HEK293 (cell line): ENCODE data around the gene SNX19.

ENCODE experiments used
- CTCF ChIA-PET: fragments of 350-600 bp; formaldehyde crosslinking; extraction: SDS; loops from one replicate; lab custom pipeline; 2021; ENCODE audit warnings: antibody characterized with exemption; lab: Yijun Ruan, JAX
- POLR2A ChIA-PET: fragments of 300-600 bp; formaldehyde crosslinking; extraction: SDS; loops from one replicate; lab custom pipeline; 2020; ENCODE audit warnings: antibody characterized with exemption, inconsistent platforms; lab: Yijun Ruan, JAX
- H3K27ac ChIP-seq: fragments of 200-500 bp; sonication (Bioruptor generic); 2 replicates; pipeline ENCODE4 v1.5.1; 2014; ENCODE audit warnings: low read depth, low read length, control low read depth, inconsistent platforms; ENCODE audit errors: extremely low read depth
- H3K36me3 ChIP-seq, 2 experiments: fragments of 200-500 bp in 1 of 2; sonication (Bioruptor generic) in 1 of 2; 1 replicate in 1 of 2; 2 replicates in 1 of 2; pipeline ENCODE4 v1.5.1; 2014 to 2017; ENCODE audit warnings: inconsistent platforms in 2 of 2, low read length in 2 of 2; ENCODE audit not compliant: control insufficient read depth in 2 of 2, insufficient read depth in 1 of 2
- H3K4me1 ChIP-seq: fragments of 200-500 bp; sonication (Bioruptor generic); 2 replicates; pipeline ENCODE4 v1.5.1; 2014; ENCODE audit warnings: mild to moderate bottlenecking, low read length, inconsistent platforms; ENCODE audit not compliant: control insufficient read depth, insufficient read depth
- H3K4me3 ChIP-seq: 2 replicates; pipeline ENCODE4 v1.5.1; 2011; ENCODE audit warnings: low read depth, mild to moderate bottlenecking, control low read depth, low read length, moderate library complexity
- H3K9me3 ChIP-seq: fragments of 200-500 bp; sonication (Bioruptor generic); 2 replicates; pipeline ENCODE4 v1.5.1; 2014; ENCODE audit warnings: low read depth, low read length, inconsistent platforms; ENCODE audit not compliant: control insufficient read depth, insufficient read depth
- GLIS1 ChIP-seq: fragments of 450-650 bp; formaldehyde crosslinking; IDR thresholded peaks from 2 replicates; pipeline ENCODE4 v1.5.1; 2016; ENCODE audit warnings: missing biosample characterization, missing genetic modification characterization
- HOXC10 ChIP-seq: sonication (generic); formaldehyde crosslinking; IDR thresholded peaks from 2 replicates; pipeline ENCODE4 v1.8.1; 2023; ENCODE audit warnings: mild to moderate bottlenecking, missing genetic modification reagents
- KLF1 ChIP-seq: fragments of 450-650 bp; formaldehyde crosslinking; IDR thresholded peaks from 2 replicates; pipeline ENCODE4 v1.5.1; 2016; ENCODE audit warnings: missing biosample characterization, missing genetic modification characterization
- OVOL3 ChIP-seq: fragments of 450-650 bp; formaldehyde crosslinking; IDR thresholded peaks from 2 replicates; pipeline ENCODE4 v1.5.1; 2016; ENCODE audit warnings: missing biosample characterization, missing genetic modification characterization
- PRDM6 ChIP-seq: fragments of 450-650 bp; formaldehyde crosslinking; IDR thresholded peaks from 2 replicates; pipeline ENCODE4 v1.5.1; 2017; ENCODE audit warnings: missing biosample characterization, missing genetic modification characterization
- ZBTB21 ChIP-seq: fragments of 450-650 bp; formaldehyde crosslinking; IDR thresholded peaks from 2 replicates; pipeline ENCODE4 v1.5.1; 2017; ENCODE audit warnings: missing biosample characterization, missing genetic modification characterization
- ZEB2 ChIP-seq: fragments of 450-650 bp; formaldehyde crosslinking; IDR thresholded peaks from 2 replicates; pipeline ENCODE4 v1.5.1; 2016; ENCODE audit warnings: missing biosample characterization, missing genetic modification characterization
- ZFP3 ChIP-seq: fragments of 450-650 bp; formaldehyde crosslinking; IDR thresholded peaks from 2 replicates; pipeline ENCODE4 v1.5.1; 2016; ENCODE audit warnings: low read depth, missing biosample characterization, missing genetic modification characterization
- ZNF114 ChIP-seq: fragments of 450-650 bp; formaldehyde crosslinking; IDR thresholded peaks from 2 replicates; pipeline ENCODE4 v1.5.0; 2017; ENCODE audit warnings: missing biosample characterization, missing genetic modification characterization
- ZNF140 ChIP-seq: fragments of 450-650 bp; formaldehyde crosslinking; IDR thresholded peaks from 2 replicates; pipeline ENCODE4 v1.5.1; 2016; ENCODE audit warnings: missing biosample characterization, missing genetic modification characterization
- ZNF146 ChIP-seq: fragments of 450-650 bp; formaldehyde crosslinking; IDR thresholded peaks from 2 replicates; pipeline ENCODE4 v1.5.1; 2016; ENCODE audit warnings: missing biosample characterization, missing genetic modification characterization
- ZNF19 ChIP-seq: fragments of 450-650 bp; formaldehyde crosslinking; IDR thresholded peaks from 2 replicates; pipeline ENCODE4; 2016; ENCODE audit warnings: missing biosample characterization, missing genetic modification characterization, low read depth
- ZNF223 ChIP-seq: fragments of 450-650 bp; formaldehyde crosslinking; IDR thresholded peaks from 2 replicates; pipeline ENCODE4 v1.5.1; 2016; ENCODE audit warnings: missing biosample characterization, missing genetic modification characterization
- ZNF354C ChIP-seq: fragments of 450-650 bp; formaldehyde crosslinking; IDR thresholded peaks from 2 replicates; pipeline ENCODE4 v1.5.1; 2016; ENCODE audit warnings: missing biosample characterization, missing genetic modification characterization, low read depth, borderline replicate concordance
- ZNF366 ChIP-seq: fragments of 450-650 bp; formaldehyde crosslinking; conservative IDR thresholded peaks from 2 replicates; pipeline ENCODE4 v1.5.1; 2016; ENCODE audit warnings: missing biosample characterization, missing genetic modification characterization
- ZNF433 ChIP-seq: fragments of 450-650 bp; formaldehyde crosslinking; IDR thresholded peaks from 2 replicates; pipeline ENCODE4 v1.5.1; 2016; ENCODE audit warnings: missing biosample characterization, missing genetic modification characterization, low read depth
- ZNF473 ChIP-seq: fragments of 450-650 bp; formaldehyde crosslinking; IDR thresholded peaks from 2 replicates; pipeline ENCODE4 v1.5.1; 2017; ENCODE audit warnings: missing biosample characterization, missing genetic modification characterization
- ZNF560 ChIP-seq: fragments of 450-650 bp; formaldehyde crosslinking; IDR thresholded peaks from 2 replicates; pipeline ENCODE4 v1.5.1; 2017; ENCODE audit warnings: missing biosample characterization, missing genetic modification characterization, borderline replicate concordance
- ZNF561 ChIP-seq: fragments of 450-650 bp; IDR thresholded peaks from 2 replicates; pipeline ENCODE4 v1.5.1; 2018; ENCODE audit warnings: missing biosample characterization, missing genetic modification characterization, borderline replicate concordance
- ZNF621 ChIP-seq: fragments of 450-650 bp; formaldehyde crosslinking; IDR thresholded peaks from 2 replicates; pipeline ENCODE4 v1.5.1; 2017; ENCODE audit warnings: missing biosample characterization, missing genetic modification characterization
- ZNF623 ChIP-seq: fragments of 450-650 bp; formaldehyde crosslinking; IDR thresholded peaks from 2 replicates; pipeline ENCODE4 v1.5.1; 2016; ENCODE audit warnings: missing biosample characterization, missing genetic modification characterization
- ZNF658 ChIP-seq: fragments of 450-650 bp; formaldehyde crosslinking; IDR thresholded peaks from 2 replicates; pipeline ENCODE4; 2016; ENCODE audit warnings: missing biosample characterization, missing genetic modification characterization
- ZNF664 ChIP-seq: fragments of 450-650 bp; formaldehyde crosslinking; IDR thresholded peaks from 2 replicates; pipeline ENCODE4 v1.5.1; 2016; ENCODE audit warnings: missing biosample characterization, missing genetic modification characterization
- ZNF670 ChIP-seq: fragments of 450-650 bp; formaldehyde crosslinking; IDR thresholded peaks from 2 replicates; pipeline ENCODE4 v1.5.1; 2016; ENCODE audit warnings: missing biosample characterization, missing genetic modification characterization, low read depth
- ZNF692 ChIP-seq: fragments of 450-650 bp; formaldehyde crosslinking; IDR thresholded peaks from 2 replicates; pipeline ENCODE4 v1.5.1; 2016; ENCODE audit warnings: missing biosample characterization, missing genetic modification characterization
- ZNF701 ChIP-seq: fragments of 450-650 bp; formaldehyde crosslinking; IDR thresholded peaks from 2 replicates; pipeline ENCODE4 v1.5.1; 2016; ENCODE audit warnings: missing biosample characterization, missing genetic modification characterization
- ZNF747 ChIP-seq: fragments of 450-650 bp; formaldehyde crosslinking; IDR thresholded peaks from 2 replicates; pipeline ENCODE4 v1.5.1; 2016; ENCODE audit warnings: missing biosample characterization, missing genetic modification characterization
- TF ChIP-seq, protein P1 (sequence below): fragments of 450-650 bp; formaldehyde crosslinking; IDR thresholded peaks from 2 replicates; pipeline ENCODE4 v1.5.1; 2016; ENCODE audit warnings: missing biosample characterization, missing genetic modification characterization, borderline replicate concordance

The SNX19 gene

GRCh38 chr11:130881475-130882137 is 34.7 kb downstream of the SNX19 start (continued):
- TF ChIP-seq ZNF692 (tag by site-specific recombination) (no peak), ZNF223 (tag by site-specific recombination) (no peak), PRDM6 (tag by site-specific recombination) (no peak), ZNF623 (tag by site-specific recombination) (no peak), ZNF621 (tag by site-specific recombination) (no peak), HOXC10 (CRISPR knock-in tag) (no peak), ZEB2 (tag by site-specific recombination) (no peak), OVOL3 (tag by site-specific recombination) (no peak), KLF1 (tag by site-specific recombination) (no peak), ZNF664 (tag by site-specific recombination) (no peak), ZNF140 (tag by site-specific recombination) (no peak), ZFP3 (tag by site-specific recombination) (no peak), ZNF701 (tag by site-specific recombination) (no peak)
- TF ChIP-seq, protein P1, sequence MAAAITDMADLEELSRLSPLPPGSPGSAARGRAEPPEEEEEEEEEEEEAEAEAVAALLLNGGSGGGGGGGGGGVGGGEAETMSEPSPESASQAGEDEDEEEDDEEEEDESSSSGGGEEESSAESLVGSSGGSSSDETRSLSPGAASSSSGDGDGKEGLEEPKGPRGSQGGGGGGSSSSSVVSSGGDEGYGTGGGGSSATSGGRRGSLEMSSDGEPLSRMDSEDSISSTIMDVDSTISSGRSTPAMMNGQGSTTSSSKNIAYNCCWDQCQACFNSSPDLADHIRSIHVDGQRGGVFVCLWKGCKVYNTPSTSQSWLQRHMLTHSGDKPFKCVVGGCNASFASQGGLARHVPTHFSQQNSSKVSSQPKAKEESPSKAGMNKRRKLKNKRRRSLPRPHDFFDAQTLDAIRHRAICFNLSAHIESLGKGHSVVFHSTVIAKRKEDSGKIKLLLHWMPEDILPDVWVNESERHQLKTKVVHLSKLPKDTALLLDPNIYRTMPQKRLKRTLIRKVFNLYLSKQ, result no peak

DNA sequence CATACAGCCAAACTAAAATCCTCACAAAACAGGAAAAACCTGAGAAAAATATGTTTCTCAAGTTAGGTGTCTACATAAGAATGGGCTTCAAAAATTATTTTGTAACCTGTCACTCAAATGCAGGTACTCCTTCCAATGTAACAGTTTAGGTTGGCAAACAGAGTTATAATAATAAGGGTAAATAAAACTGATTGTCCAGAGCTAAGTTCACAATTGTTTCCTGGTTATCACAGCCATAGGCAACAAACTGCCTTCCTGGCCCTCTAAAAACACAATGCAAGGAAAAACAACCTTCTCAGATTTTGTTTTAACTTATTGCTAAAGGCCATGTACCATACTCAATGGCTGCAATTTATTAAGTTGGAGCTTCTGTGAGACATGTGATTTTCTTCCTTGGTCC is 36.4 kb downstream of the SNX19 start:
- no peak overlapping the region for H3K27ac ChIP-seq
- no peak overlapping the region for H3K4me3 ChIP-seq
- CTCF ChIA-PET, result interaction anchor here (0.7 to 3.5 kb wide), 2 partner anchors 15 kb away, joined by 3 to 16 read pairs; no protein-coding TSS in a partner anchor
- H3K9me3 ChIP-seq, result no peaks in the 10 kb centered on the region
- H3K4me1 ChIP-seq, result no peaks in the 10 kb centered on the region
- H3K36me3 ChIP-seq, result peaks cover 13 to 92% of the 10 kb centered on the region in 2 experiments
- TF ChIP-seq ZNF473 (tag by site-specific recombination), result no peak
- TF ChIP-seq, all 188 proteins: peak for 0
- POLR2A ChIA-PET, result no interaction called here

- H3K4me1 ChIP-seq, result no peaks in the 10 kb centered on the region
- CTCF ChIA-PET, result interaction anchor here (0.6 to 3.5 kb wide), 7 partner anchors 10 to 657 kb away, joined by 3 to 16 read pairs (median 4); no protein-coding TSS in a partner anchor
- no peaks in the 10 kb centered on the region for H3K9me3 ChIP-seq
- peaks cover 0 to 93% of the 10 kb centered on the region in 2 experiments; a peak in 2 of 3 replicates for H3K36me3 ChIP-seq
- POLR2A ChIA-PET, result no interaction called here
- no peak overlapping the region for H3K4me3 ChIP-seq
- no peak overlapping the region for H3K27ac ChIP-seq
- TF ChIP-seq ZNF146 (tag by site-specific recombination), result no peak
- TF ChIP-seq GLIS1 (tag by site-specific recombination), result no peak
- TF ChIP-seq ZNF114 (tag by site-specific recombination), result no peak
- TF ChIP-seq KLF1 (tag by site-specific recombination), result no peak
- TF ChIP-seq ZNF658, result no peak
- no peak for TF ChIP-seq ZNF560 (tag by site-specific recombination)
- no peak for TF ChIP-seq ZNF561 (tag by site-specific recombination)
- TF ChIP-seq ZBTB21 (tag by site-specific recombination), result no peak
- TF ChIP-seq ZNF354C (tag by site-specific recombination), result no peak
- no peak for TF ChIP-seq ZNF19 (tag by site-specific recombination)
- TF ChIP-seq ZNF433 (tag by site-specific recombination), result no peak
- TF ChIP-seq ZNF747, result no peak
- TF ChIP-seq ZNF366 (tag by site-specific recombination), result no peak
- TF ChIP-seq ZNF670, result no peak
Measured at GRCh38 chr11:130876931-130877915, 39.1 kb downstream of the SNX19 start.
